NCI-H2227 treated with DMSO at 0.1 percent for 48 hours (cell line): ENCODE data around the gene ATP6V0A4.
"Not testable (repeated sequence)": the region's sequence is repeated elsewhere in the genome, so short reads cannot be mapped to it uniquely, and the experiment has no call there.

Experiments used
- DNase-seq: peaks from one replicate; lab custom pipeline; 2025; lab: John Stamatoyannopoulos, UW

The ATP6V0A4 gene

DNA sequence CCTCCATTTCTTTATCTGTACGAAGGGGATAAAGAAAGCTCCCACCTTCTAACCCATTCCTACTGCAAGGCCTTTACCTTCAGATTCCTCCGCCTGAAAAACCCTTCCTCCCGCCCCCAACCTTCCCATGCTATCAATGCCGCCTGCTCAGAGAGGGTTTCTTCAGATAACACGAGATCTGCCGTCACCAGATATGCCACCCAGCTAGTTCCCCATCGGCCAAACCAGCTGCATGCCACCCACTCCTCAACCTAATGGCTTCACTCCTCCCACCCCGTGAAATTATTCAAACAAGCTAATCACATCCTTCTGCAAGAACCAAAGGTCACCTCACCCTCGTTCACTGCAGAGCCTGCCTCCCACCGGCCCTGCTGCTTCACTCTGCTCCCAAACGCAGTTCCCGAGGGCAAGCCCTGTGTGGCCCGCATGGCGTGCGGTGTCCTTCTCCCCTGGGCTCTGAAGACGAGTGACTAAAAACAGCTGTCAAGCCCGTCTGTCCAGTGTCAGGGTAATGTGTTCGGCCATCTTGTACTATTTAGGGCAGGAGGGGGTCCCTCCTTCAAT, 47.0 kb downstream of the ATP6V0A4 start:
- DNase-seq, result no peak

DNA sequence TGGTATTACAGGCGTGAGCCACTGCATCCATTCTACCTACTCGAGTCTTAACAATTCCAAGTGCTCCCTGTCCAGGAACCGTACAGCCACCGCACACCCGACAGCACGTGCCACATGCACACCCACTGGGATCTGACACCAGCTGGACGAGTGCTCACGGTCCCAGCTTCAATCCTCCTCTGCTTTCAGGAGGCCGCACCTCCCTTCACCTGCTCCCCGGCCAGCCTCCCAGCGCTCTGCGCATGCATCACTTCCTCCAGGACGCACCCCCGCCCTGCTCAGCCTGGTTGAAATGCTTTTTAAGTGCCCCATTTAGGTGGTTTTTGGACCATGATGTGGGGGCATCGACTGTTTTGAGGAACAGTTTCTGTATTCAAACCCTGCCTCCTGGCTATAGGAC, 47.5 kb downstream of the ATP6V0A4 start:
- no peak for DNase-seq

DNA sequence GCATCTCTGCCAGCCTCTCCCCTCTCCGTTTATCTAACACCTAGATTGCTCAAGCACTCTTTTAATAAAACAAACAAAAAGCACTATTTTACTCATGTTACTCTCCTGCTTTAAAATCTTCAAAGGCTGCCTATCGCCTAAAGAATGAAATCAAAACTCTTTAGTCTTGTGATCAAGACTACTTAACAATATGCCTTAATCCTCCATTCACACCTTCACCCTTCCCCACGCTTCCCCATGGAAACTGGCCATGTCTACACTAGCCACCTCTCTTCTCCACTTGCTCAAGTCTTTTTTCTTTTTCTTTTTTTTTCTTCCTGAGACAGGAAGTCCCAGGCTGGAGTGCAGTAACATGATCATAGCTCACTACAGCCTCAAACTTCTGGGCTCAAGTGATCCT, 48.0 kb downstream of the ATP6V0A4 start:
- no peak for DNase-seq

DNA sequence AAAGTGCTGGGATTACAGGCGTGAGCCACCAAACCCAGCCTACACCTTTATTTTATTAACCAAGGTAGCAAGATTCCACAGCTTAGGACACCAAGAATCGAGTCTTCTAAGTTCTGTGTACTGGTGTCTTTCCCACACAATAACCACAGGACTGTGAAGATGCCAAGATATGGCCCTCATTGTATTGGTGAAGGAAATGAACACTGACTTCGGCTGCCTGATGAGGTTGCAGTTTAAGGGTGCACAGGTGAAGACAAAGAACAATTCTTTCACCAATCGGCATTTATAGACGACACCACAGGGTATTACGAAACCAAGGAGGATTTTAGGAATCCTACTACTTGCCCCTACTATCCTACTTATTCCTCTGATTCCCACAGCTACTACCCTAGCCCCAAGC, 49.3 kb downstream of the ATP6V0A4 start:
- no peak for DNase-seq

DNA sequence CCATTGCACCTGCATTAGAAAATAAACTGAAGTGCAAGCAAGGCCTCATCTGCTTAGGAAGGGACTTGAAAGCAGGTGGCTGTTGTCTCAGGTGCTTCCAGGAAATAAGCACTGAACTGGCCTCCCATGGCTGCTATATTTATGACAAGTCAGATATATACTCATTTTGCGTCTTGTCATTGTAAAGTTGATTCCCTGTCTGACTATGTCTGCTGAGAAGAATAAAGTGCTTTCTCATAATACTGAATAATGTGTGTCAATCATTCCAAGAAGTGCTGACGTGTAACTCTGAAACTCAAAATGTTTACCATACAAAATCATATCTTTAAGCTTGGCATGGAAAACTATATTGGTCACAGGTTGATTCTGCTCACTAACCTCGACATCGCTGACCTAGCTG, 51.9 kb downstream of the ATP6V0A4 start:
- no peak for DNase-seq

DNA sequence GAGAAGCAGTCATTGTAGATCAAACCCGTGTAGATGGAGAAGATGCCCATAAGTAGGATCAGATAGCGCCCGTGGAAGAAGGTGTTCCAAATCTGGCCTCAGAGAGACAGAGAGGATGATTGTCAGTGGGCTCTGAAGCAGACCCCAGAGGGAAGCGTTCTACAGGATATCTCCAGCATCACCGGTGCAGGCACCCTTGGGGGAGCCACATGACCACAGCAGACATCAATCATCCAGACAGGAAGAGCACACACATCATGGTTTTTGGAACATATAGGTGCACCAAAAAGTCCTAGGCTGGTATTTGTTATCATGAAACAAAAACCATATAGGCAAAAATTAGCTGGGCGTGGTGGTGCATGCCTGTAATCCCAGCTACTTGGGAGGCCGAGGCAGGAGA, 52.8 kb downstream of the ATP6V0A4 start:
- no peak for DNase-seq

DNA sequence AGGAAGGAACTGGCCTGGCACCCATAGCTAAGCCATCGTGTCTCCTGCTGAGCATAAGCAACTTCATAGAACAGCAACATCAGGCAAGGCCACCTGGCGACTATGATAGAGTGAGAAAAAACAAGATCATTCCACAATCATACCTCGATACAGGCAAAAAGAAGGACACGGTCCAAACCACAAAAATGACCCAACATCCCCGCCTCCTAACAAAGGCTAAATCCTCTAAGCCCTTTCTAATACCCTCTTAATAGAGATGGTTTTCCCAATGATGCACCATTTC, 56.6 kb downstream of the ATP6V0A4 start:
- DNase-seq, result no peak

DNA sequence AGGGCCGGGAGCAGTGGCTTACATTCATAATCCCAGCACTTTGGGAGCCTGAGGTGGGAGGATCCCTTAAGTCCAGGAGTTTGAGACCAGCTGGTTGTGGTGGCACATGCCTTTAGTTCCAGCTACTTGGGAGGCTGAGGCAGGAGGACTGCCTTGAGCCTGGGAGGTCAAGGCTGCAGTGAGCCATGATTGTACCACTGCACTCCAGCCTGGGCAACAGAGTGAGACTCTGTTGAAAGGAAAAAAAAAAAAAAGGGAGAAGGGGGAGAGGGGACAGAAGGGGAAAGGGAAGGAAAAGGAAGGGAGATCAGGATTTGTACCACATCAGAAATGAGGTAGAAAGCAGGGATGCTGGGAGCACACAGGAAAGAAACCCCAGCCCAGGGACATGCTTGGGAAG, 58.1 kb downstream of the ATP6V0A4 start:
- no peak for DNase-seq

DNA sequence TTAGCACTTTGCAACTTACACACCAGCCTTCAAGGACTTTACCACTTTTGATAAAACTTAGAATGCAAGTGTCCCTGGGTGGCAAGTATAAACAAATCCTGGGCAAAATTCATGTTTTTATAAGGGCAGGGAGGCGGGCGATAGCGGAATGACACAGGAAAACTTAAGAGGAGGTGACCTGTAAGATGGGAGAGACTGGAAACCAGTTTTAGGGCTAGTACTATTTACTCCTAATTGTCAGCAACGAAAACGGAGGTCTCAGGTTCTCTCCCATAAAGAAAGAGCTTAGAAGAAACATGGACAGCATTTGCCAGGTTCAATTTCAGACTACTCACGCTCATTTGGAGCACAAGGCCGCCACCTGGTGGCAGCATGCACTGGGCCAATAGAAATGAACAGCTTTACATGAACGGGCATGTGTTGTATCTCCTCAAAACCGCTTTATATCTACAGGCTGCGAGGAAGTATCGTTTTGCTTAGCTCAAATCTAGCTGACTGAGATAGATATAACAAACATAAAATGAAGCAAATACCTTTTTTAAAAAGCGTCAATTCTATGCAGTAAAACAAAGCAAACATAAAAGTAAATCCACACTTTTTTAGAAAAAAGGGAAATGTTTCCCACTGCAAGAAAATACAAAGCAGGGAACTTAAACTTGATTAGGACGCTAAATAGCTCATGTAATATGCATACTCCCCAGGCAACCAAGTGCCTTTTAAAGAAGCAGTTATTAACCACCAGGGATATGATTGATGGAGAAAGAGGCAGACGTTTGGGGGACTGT, 59.3 kb downstream of the ATP6V0A4 start:
- peak; percentile 87 for DNase-seq

DNA sequence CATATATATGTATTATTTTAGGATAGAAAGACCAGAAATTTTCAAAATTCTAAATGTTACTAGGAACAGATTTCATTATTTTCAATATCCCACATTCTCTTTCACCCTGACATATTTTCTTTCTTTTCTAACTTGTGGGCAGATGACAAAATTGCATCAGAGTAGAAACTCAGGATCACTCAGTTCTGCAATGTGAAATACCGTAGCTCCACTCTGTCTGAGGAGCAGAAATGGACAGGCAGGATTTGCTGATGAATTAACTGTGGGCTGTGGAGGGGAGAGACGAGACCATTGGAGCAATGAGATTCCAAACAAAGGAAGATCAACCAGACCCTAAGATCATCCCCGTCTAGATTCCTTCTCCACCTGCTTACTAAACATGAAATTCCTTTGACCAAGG, 59.9 kb downstream of the ATP6V0A4 start:
- no peak for DNase-seq

DNA sequence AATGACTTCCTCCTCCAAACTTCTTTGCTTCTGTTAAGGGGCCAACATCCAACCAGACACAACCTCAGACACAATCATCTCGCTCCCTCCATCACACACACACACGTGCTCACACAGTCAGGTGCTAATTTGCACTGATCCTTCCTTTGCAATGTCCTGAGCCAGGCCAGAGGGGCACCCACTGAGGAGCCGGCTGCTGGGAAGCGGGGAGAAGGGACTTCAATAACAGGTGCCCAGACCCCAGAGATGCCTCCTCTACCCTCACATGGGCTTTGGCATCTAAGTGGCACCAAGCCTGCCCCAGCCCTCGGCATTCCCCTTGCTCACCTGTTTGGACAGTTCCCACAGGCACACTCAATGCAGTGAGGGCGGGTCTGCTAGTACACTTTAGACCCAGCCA, 62.6 kb downstream of the ATP6V0A4 start:
- no peak for DNase-seq

DNA sequence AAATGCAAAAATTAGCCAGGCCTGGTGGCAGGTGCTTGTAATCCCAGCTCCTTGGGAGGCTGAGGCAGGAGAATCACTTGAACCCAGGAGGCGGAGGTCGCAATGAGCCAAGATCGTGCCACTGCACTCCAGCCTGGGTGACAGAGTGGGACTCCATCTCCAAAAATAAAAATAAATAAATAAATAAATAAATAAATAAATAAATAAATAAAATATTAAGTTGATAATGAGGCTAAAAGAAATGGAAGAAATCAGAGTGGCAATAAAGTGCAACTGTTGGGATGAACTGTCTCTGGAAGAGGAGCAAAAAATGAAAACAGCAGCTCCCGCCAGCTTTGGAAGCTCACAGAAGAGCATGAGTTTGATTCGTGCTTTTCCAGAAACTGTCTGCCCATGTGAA, 66.3 kb downstream of the ATP6V0A4 start:
- DNase-seq, result not testable (repeated sequence)

DNA sequence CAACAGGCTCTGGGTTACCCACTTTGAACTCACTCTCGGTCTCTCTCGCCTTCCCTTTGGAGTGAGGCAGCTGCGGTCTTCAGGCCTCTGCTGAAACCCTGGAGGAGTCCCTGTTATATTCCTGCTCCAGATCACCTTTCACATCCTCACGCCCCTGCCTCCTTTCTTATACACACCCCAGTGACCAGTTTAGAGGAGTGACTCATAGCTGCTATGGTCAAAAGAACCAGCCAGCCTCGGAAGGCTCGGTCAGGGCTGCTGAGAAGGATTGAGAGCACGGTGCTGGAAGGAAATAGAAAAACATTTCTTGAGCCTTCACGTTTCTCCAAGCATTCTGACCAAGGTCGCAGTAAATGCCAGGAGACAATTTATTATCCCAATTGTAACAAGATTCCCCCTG, 68.6 kb downstream of the ATP6V0A4 start:
- DNase-seq, result no peak

DNA sequence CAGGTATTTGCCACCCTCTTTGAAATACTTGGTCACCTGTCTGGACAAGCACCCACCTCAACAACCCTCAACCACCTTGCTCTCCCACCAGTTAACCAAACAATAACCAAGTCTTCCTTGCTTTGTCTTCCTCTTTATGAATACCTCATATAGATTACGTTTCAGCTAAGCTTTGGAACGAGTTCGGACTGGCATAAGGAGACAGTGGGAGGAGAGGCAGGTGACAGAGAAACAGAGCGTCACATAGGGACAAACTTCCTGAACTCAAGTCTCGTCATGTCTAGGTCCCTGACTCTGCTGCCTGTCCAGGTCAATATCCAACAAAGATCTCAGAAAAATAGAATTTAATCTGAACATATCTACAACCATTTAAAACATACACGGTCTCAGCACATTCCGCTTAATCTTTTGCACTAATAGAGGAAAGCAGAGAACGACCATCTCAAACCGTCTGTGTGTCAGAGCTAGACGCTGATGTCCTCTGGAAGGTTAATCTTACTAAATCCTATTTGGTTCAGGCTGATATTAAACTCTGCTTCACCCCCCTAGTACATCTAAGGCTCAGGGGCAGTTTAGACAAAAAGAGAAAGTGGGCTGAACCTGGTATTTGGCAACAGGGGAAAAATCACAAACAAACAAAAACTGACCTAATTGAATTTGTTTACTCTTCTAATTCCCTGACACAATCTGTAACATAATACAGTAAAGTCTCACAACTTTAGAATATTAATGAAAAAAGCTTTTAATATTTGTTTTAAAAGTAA, 70.5 kb downstream of the ATP6V0A4 start:
- DNase-seq, result no peak

DNA sequence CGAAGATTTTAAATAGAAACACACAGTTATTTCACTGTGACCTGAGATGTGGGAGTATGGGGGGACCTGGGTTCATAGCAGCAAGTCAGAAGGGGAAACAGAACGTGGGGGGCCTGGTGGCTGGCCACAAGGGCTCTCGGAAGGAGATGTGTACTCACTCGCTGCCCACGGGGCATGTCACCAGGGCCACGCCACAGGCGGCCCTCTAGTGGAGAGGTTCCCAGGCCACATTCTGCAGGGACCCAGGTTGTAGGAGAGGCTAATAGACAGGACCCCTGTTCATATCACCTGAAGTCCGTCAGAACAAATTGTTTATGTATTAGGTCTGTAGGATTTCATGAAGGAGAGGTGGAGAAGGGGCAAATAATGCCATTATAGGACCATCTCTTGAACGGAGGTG, 71.7 kb downstream of the ATP6V0A4 start:
- DNase-seq, result no peak

DNA sequence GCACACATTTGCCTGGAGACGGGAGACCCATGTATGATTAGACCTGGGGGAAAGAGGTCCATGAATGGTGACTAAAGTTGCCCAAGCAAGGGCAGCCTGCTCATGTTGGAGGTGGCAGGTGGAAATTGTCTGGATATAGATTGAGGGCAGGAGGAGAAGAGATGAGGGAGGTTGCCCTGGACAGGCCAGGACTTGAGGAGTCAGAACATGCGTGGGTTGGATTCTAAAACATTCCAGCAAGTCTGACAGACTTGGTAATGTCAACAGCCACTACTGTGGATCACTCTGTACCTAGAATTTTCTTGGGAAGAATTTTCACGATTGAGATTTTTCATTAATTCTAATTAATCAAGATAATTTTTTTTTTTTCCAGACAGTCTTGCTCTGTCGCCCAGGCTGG, 77.7 kb downstream of the ATP6V0A4 start:
- DNase-seq, result no peak

DNA sequence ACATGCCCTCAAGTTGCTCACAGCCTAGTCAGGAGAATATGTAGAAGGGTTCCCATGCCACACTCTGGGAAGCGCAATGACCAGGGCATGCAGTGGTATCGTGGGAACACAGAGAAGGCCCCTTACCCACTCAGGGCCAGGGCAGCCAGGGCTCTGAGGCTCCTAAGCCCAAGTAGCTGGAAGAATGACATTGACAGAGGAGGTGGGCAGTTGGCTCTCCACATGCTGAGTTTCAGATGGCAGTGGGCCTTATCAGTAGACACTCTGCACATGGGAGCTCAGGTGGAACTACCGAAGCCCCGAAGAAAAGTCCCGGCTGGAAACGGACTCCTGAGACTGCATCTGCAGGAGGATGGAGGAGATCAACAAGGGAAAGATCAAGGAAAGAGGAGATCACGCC, 81.1 kb downstream of the ATP6V0A4 start:
- no peak for DNase-seq

DNA sequence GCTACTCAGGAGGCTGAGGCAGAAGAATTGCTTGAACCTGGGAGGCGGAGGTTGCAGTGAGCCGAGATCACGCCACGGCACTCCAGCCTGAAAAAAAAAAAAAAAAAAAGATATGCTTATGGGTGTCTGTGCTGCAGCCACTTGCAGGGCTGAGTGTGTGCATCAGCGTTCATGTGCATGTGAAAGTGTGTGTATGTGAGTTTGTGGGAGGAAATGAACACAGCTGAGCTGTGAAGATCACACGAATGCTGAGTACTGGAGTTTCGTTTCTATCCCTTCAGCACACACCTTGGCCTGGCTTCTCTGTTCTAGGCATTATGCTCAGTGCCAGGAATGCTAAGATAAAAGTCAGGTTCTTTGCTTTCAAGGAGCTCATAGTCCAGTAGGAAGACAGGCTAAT, 84.8 kb downstream of the ATP6V0A4 start:
- no peak for DNase-seq

DNA sequence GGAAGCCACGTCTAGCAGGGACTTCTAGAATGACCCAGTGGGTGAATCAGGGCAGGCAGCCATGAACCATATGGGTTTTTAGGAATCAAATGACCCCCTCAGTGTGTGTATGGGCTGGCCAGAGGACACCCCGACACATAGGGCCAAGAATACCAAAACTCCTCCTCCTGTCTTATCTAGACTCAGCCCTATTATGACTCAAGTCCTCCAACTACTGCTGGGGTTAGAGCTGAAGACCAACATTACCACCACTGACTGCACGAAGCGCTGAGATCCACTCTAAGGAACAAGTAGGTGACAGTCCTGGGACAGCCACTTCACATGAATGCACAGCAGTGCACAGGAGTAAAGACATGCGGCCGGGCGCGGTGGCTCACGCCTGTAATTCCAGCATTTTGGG, 85.3 kb downstream of the ATP6V0A4 start:
- DNase-seq, result no peak

DNA sequence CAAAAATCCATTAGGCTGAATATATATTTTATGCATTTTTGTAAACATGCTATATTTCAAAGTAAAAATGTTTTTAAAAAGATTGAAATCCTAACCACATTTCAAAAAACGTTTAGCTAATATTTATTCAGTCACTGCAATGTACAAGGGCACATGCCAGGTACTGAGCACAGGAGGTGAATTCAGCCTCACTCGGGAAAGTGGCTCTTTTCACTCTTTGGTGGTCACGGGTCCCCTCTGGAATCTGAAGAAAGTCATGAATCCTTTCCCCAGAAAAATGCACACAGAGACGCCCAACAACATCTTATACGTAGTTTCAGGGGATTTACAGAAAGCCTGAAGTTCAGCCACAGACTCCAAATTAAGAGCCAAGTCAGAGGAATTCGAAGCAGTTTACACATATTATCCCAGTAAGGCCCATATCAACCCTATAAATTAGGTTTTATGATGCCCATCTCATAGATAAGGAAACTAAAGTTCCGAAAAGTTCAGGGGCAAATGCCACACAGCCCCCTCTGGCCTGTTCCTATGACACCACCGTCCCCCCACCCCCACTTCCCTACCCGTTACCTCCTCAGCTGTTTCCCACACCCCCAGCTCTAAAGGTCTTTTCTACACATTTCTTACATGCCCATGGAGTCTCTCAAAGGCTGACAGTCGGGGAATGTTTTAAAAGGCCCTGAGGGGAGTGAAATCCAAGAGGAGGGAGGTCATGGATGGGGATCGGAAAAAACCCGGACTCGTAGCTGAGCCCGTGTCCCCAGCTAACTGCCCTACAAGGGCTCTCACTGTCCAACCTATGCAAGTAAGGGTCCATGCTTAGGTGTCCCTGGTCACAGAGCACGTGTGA, 87.2 kb downstream of the ATP6V0A4 start:
- no peak for DNase-seq

DNA sequence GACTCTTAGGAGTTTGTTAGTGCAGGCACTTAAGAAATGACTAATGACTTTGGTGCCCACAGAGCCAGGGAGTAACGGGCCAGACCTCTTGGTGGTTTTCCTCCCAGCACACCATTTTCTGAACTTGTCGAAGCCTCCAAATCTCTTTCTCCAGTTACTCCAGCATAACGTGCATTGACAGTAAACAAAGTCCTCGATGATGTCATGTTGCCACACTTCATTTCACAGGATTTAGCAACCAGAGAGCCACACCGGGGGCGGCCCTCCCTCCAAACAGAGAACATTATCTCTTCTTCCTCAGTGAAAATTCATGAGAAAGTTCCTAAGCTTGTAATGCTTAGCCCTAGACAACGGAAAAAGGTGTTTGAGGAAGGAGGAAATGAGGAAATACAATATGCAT, 92.8 kb downstream of the ATP6V0A4 start:
- DNase-seq, result no peak

DNA sequence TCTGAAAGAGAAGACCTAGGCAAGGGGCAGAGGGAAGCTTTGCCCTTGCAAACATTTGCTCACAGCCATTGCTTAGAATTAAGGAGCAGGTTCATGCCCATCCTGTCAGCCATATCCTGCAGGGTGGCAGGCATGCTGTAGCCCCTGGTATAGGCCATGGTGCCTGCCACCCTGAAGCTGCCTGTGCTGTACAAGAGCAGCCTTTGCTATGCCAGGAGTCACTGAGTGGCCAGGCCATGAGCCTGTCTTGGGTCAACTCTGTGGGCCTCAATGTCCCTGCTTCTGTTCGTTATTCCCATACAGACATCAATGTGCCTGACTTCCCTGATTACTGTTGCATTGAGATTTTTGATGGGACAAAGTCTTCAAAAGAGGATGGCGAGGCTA, 96.5 kb downstream of the ATP6V0A4 start:
- no peak for DNase-seq
